Large intestine (tissue), 3 donors: ENCODE measurements around the gene UCP2. TPM values are rescaled to one million over a fixed set of nuclear protein-coding genes. Genes with fewer than 3 reads are reported as not detected.

Experiments used
- DNase-seq, 2 donors: peaks; one replicate each; pipeline versions ENCODE4 v3.0.0 to v3.0.0-alpha.2; 2013
- H3K27ac ChIP-seq: one replicate; pipeline ENCODE4 v1.5.1; 2013; ENCODE audit warnings: low read length
- H3K27me3 ChIP-seq: 2 replicates; pipeline ENCODE4 v1.6.1; 2013; ENCODE audit warnings: low read length; ENCODE audit not compliant: control insufficient read depth, insufficient read depth
- H3K36me3 ChIP-seq: 2 replicates; pipeline ENCODE4 v1.6.1; 2013; ENCODE audit warnings: low read length; ENCODE audit not compliant: control insufficient read depth, insufficient read depth
- H3K4me1 ChIP-seq: one replicate; pipeline ENCODE4 v1.6.1; 2013; ENCODE audit warnings: low read length; ENCODE audit not compliant: control insufficient read depth, insufficient read depth
- H3K4me3 ChIP-seq: one replicate; pipeline ENCODE4 v1.5.1; 2013; ENCODE audit warnings: low read length
- H3K9me3 ChIP-seq: one replicate; pipeline ENCODE4 v1.6.1; 2013; ENCODE audit warnings: mild to moderate bottlenecking, low read depth, low read length, moderate library complexity; ENCODE audit not compliant: control insufficient read depth
- WGBS: methylation state at CpG from one replicate; pipeline ENCODE4 v1.1.5; 2013; ENCODE audit warnings: low lambda C conversion rate; ENCODE audit not compliant: insufficient coverage; 5-methylcytosine and 5-hydroxymethylcytosine counted together
- polyA plus RNA-seq: library from polyadenylated mRNA; unstranded; fragments of 120-200 nt; gene quantifications from one replicate; pipeline ENCODE4 v1.2.1, GENCODE V29; 2013

Gene UCP2
- polyA plus RNA-seq, 1 donor = 47.7 TPM

GRCh38 chr11:73980001-73980961 lies 2.4 kb downstream of the UCP2 start:
- Histone ChIP-seq H3K4me1 (peaks cover 23% of the 10 kb centered on the region), H3K27me3 (no peaks in the 10 kb centered on the region), H3K4me3 (peak overlapping the region; percentile 81), H3K27ac (peak overlapping the region; percentile 70), H3K36me3 (peaks cover 35% of the 10 kb centered on the region), H3K9me3 (no peaks in the 10 kb centered on the region)
- DNase-seq = peak; percentile 65 to 85
- no CpG with 5 or more reads among the region's 6 CpGs for WGBS

- Histone ChIP-seq H3K27ac (no peak overlapping the region), H3K27me3 (no peaks in the 10 kb centered on the region), H3K4me3 (no peak overlapping the region), H3K36me3 (peaks cover 42% of the 10 kb centered on the region), H3K9me3 (no peaks in the 10 kb centered on the region), H3K4me1 (peaks cover 19% of the 10 kb centered on the region)
- DNase-seq = no peak
- 100% methylated on average over 1 of the region's 3 CpGs for WGBS
These were observed 4.0 kb downstream of the UCP2 start for GRCh38 chr11:73978576-73979086.

- Histone ChIP-seq H3K4me3 (no peak overlapping the region), H3K4me1 (peaks cover 17% of the 10 kb centered on the region), H3K27ac (no peak overlapping the region), H3K36me3 (peaks cover 42% of the 10 kb centered on the region), H3K27me3 (no peaks in the 10 kb centered on the region), H3K9me3 (no peaks in the 10 kb centered on the region)
- no peak for DNase-seq
- no CpG with 5 or more reads among the region's 18 CpGs for WGBS
These were observed 4.7 kb downstream of the UCP2 start for GRCh38 chr11:73977856-73978519.

GRCh38 chr11:73976451-73977151 lies 6.0 kb downstream of the UCP2 start:
- Histone ChIP-seq H3K9me3 (no peaks in the 10 kb centered on the region), H3K4me3 (no peak overlapping the region), H3K27me3 (no peaks in the 10 kb centered on the region), H3K4me1 (peaks cover 17% of the 10 kb centered on the region), H3K36me3 (peaks cover 42% of the 10 kb centered on the region), H3K27ac (no peak overlapping the region)
- WGBS = no CpG with 5 or more reads among the region's 14 CpGs
- no peak for DNase-seq

- Histone ChIP-seq H3K27ac (no peak overlapping the region), H3K4me1 (peaks cover 8% of the 10 kb centered on the region), H3K36me3 (peaks cover 38% of the 10 kb centered on the region), H3K4me3 (no peak overlapping the region), H3K27me3 (no peaks in the 10 kb centered on the region), H3K9me3 (no peaks in the 10 kb centered on the region)
- no peak for DNase-seq
- no CpG with 5 or more reads among the region's 6 CpGs for WGBS
These were observed 7.2 kb downstream of the UCP2 start for GRCh38 chr11:73975479-73975757.

GRCh38 chr11:73974604-73975478 lies 7.8 kb downstream of the UCP2 start:
- 100% methylated on average over 4 of the region's 13 CpGs for WGBS
- no peaks in the 10 kb centered on the region for H3K27me3 ChIP-seq
- no peaks in the 10 kb centered on the region for H3K9me3 ChIP-seq
- no peak for DNase-seq
- no peak overlapping the region for H3K4me3 ChIP-seq
- H3K27ac ChIP-seq = no peak overlapping the region
- peaks cover 4% of the 10 kb centered on the region for H3K4me1 ChIP-seq
- H3K36me3 ChIP-seq = peaks cover 38% of the 10 kb centered on the region

- no peak for DNase-seq
- Histone ChIP-seq H3K4me1 (no peaks in the 10 kb centered on the region), H3K27me3 (no peaks in the 10 kb centered on the region), H3K36me3 (peaks cover 26% of the 10 kb centered on the region), H3K4me3 (no peak overlapping the region), H3K9me3 (no peaks in the 10 kb centered on the region), H3K27ac (no peak overlapping the region)
- WGBS = no CpG with 5 or more reads among the region's 11 CpGs
These were observed 9.8 kb downstream of the UCP2 start for GRCh38 chr11:73972620-73973449.

- Histone ChIP-seq H3K27ac (no peak overlapping the region), H3K9me3 (no peaks in the 10 kb centered on the region), H3K36me3 (peaks cover 20% of the 10 kb centered on the region), H3K4me1 (no peaks in the 10 kb centered on the region), H3K27me3 (no peaks in the 10 kb centered on the region), H3K4me3 (no peak overlapping the region)
- no CpG with 5 or more reads among the region's 1 CpG for WGBS
- no peak for DNase-seq
These were observed 10.5 kb downstream of the UCP2 start for GRCh38 chr11:73972187-73972586.

- no peak overlapping the region for H3K4me3 ChIP-seq
- no peaks in the 10 kb centered on the region for H3K4me1 ChIP-seq
- WGBS = no CpG with 5 or more reads among the region's 6 CpGs
- H3K27ac ChIP-seq = no peak overlapping the region
- H3K36me3 ChIP-seq = peaks cover 11% of the 10 kb centered on the region
- H3K9me3 ChIP-seq = no peaks in the 10 kb centered on the region
- no peaks in the 10 kb centered on the region for H3K27me3 ChIP-seq
- DNase-seq = no peak
These were observed 11.4 kb downstream of the UCP2 start for GRCh38 chr11:73971175-73971719.
